NCI-H774 (cell line): Measurements from ENCODE around the gene URM1.
"Not testable (repeated sequence)": the region's sequence is repeated elsewhere in the genome, so short reads cannot be mapped to it uniquely, and the experiment has no call there.

Experiments
- DNase-seq: peaks from one replicate; lab custom pipeline; 2025; lab: John Stamatoyannopoulos, UW

URM1 gene

GRCh38 chr9:128409450-128409849 lies 38.3 kb downstream of the URM1 start:
- no peak for DNase-seq

- no peak for DNase-seq
These were observed 38.8 kb downstream of the URM1 start for GRCh38 chr9:128409978-128410377.

- no peak for DNase-seq
These were observed 40.4 kb downstream of the URM1 start for GRCh38 chr9:128411364-128412119.

GRCh38 chr9:128412120-128412790 lies 41.1 kb downstream of the URM1 start:
- DNase-seq: peak; percentile 7

- DNase-seq: not testable (repeated sequence)
These were observed 42.6 kb downstream of the URM1 start for GRCh38 chr9:128413728-128414127.

- no peak for DNase-seq
These were observed 43.3 kb downstream of the URM1 start for GRCh38 chr9:128414461-128414860.

- no peak for DNase-seq
These were observed 44.1 kb downstream of the URM1 start for GRCh38 chr9:128415281-128415680.

GRCh38 chr9:128416014-128416413 lies 44.8 kb downstream of the URM1 start:
- DNase-seq: peak; percentile 42

GRCh38 chr9:128416432-128417019 lies 45.4 kb downstream of the URM1 start:
- DNase-seq: no peak

GRCh38 chr9:128419061-128419925 lies 48.1 kb downstream of the URM1 start:
- peak; percentile 4 for DNase-seq

- DNase-seq: peak; percentile 60
These were observed 49.0 kb downstream of the URM1 start for GRCh38 chr9:128420060-128420650.

- peak; percentile 33 for DNase-seq
These were observed 49.7 kb downstream of the URM1 start, which contains the start of gene CERCAM for GRCh38 chr9:128420651-128421481. TSS of gene CERCAM (plus strand) at chr9:128420857. CDS start at chr9:128420878, 21 bp downstream.

- no peak for DNase-seq
These were observed 50.4 kb downstream of the URM1 start for GRCh38 chr9:128421482-128421996.

GRCh38 chr9:128422022-128422782 lies 51.0 kb downstream of the URM1 start:
- DNase-seq: not testable (repeated sequence)

GRCh38 chr9:128422783-128423150 lies 51.6 kb downstream of the URM1 start:
- DNase-seq: no peak

GRCh38 chr9:128423356-128423755 lies 52.2 kb downstream of the URM1 start:
- DNase-seq: not testable (repeated sequence)

- DNase-seq: no peak
These were observed 53.1 kb downstream of the URM1 start for GRCh38 chr9:128424268-128424780.

- no peak for DNase-seq
These were observed 57.7 kb downstream of the URM1 start for GRCh38 chr9:128428644-128429512.
